K562 (cell line): ENCODE results near the gene CPSF4. TPM values are rescaled to one million over a fixed set of nuclear protein-coding genes. Genes with fewer than 3 reads are reported as not detected.

Source experiments
- HNRNPK ChIP-seq: fragments of 200-400 bp; formaldehyde crosslinking; IDR thresholded peaks from one replicate; pipeline ENCODE4 v1.6.1; 2018; ENCODE audit warnings: mild to moderate bottlenecking, low read depth, low read length; ENCODE audit not compliant: poor library complexity, severe bottlenecking
- MAFG ChIP-seq: fragments of 450-650 bp; conservative IDR thresholded peaks from 2 replicates; pipeline ENCODE4 v1.6.1; 2016; ENCODE audit warnings: missing genetic modification characterization, missing compliant biosample characterization
- TRIM24 ChIP-seq, 2 experiments: fragments of 450-650 bp; IDR thresholded peaks; 2 replicates each; pipeline ENCODE4 v1.6.1; 2016
- YY1 ChIP-seq, 3 experiments: IDR thresholded peaks; 2 replicates each; pipeline ENCODE4 v1.6.1; 2011; ENCODE audit warnings: low read length in 2 of 3, mild to moderate bottlenecking in 2 of 3, moderate library complexity in 2 of 3, borderline replicate concordance in 1 of 3, control low read depth in 1 of 3, low read depth in 1 of 3; ENCODE audit not compliant: insufficient read depth in 3 of 3, insufficient replicate concordance in 2 of 3, control insufficient read depth in 1 of 3, insufficient read length in 1 of 3; ENCODE audit errors: extremely low read depth in 1 of 3
- ZNF764 ChIP-seq: fragments of 250-450 bp; sonication (Bioruptor Pico); IDR thresholded peaks from 2 replicates; pipeline ENCODE4 v1.4.0; 2020; ENCODE audit warnings: low read depth, mild to moderate bottlenecking, moderate library complexity
- ZNF778 ChIP-seq: fragments of 450-650 bp; formaldehyde crosslinking; IDR thresholded peaks from 2 replicates; pipeline ENCODE4 v1.4.0; 2020; ENCODE audit warnings: mild to moderate bottlenecking, moderate library complexity
- polyA plus RNA-seq, 8 experiments: library from polyadenylated mRNA; depleted of rRNA in 4 of 8; stranded (reverse) in 5 of 8; unstranded in 3 of 8; fragments of >200 nt; fragmentation: Nextera tagmentation in 2 of 8; fragmentation: Illumina TruSeq in 1 of 8; extraction: Ambion mirVana in 2 of 8; extraction: Trizol in 1 of 8; gene quantifications; 2 replicates each; pipeline versions ENCODE4 v1.2.1 to v1.2.3, GENCODE V29; 2011 to 2014; ENCODE audit warnings: inconsistent platforms in 1 of 8, missing spikeins in 1 of 8
- total RNA-seq, 7 experiments: library from RNA; depleted of rRNA in 6 of 7; stranded (reverse); fragments of >200 nt in 6 of 7; fragmentation: Illumina TruSeq in 2 of 7; extraction: Trizol in 2 of 7; gene quantifications; 2 replicates each; pipeline versions ENCODE4 v1.2.1 to v1.2.3, GENCODE V29; 2011 to 2021; ENCODE audit warnings: low replicate concordance in 1 of 7
- TF ChIP-seq, protein P1 (sequence below), 2 experiments: fragments of 450-650 bp; IDR thresholded peaks; 2 replicates each; pipeline ENCODE4 v1.6.1; 2016; ENCODE audit warnings: mild to moderate bottlenecking in 2 of 2, borderline replicate concordance in 1 of 2, low read depth in 1 of 2, moderate library complexity in 1 of 2
- TF ChIP-seq, protein P2 (sequence below): sonication (generic); formaldehyde crosslinking; IDR thresholded peaks from 2 replicates; pipeline ENCODE4 v1.8.0; 2023; ENCODE audit warnings: mild to moderate bottlenecking, missing genetic modification reagents
- TF ChIP-seq, protein P3 (sequence below): fragments of 200-800 bp; sonication (Bioruptor generic); IDR thresholded peaks from 2 replicates; pipeline ENCODE4 v1.6.1; 2017; ENCODE audit warnings: missing genetic modification characterization, missing compliant biosample characterization

The CPSF4 gene
- total and polyA plus RNA-seq, 9 of the 15 experiments (the other 6 are each of a cell fraction or from before 2014, with no cell fraction given), result 16.9 to 118 (median 71.7) TPM

DNA sequence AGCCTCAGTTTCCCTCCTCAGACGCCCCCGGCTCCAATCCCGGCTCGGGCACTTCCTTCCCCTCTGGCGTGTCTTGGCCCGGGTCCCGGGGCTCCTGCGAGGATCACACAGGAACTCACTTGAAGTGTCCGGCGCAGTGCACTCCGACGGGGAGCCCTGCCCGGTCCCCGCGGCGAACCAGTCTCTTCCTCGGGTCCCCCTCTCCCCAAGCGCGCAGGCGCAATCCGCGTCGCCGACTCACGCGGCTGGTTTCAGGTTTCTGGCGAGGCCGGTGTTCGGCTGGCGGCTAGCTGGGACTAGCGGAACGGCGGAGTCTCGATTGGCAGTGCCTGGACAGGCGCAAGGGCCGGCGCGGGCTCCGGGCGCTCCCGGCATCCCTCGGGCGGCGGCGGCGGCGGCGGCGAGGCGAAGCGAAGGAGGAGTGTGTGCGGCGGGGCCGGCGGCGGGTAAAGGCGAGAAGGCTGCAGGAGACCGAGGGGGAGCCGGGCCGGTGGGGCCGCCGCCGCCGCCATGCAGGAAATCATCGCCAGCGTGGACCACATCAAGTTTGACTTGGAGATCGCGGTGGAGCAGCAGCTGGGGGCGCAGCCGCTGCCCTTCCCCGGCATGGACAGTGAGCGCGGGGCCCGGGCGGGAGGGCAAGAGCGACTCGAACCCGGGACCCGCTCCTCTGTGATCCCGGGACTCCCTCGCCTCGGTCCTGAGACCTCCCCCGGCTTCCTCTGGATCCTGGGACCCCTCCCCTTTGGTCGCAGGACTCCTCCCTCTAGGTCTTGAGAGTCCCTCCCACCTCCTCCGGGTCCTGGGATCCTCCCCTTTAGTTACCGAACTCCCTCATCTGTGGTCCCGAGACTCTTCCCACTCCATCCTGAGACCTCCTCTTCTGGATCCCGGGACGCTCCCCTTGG, at the start of gene CPSF4, which contains the start of gene PTCD1 (continued):
- TF ChIP-seq, protein P1, sequence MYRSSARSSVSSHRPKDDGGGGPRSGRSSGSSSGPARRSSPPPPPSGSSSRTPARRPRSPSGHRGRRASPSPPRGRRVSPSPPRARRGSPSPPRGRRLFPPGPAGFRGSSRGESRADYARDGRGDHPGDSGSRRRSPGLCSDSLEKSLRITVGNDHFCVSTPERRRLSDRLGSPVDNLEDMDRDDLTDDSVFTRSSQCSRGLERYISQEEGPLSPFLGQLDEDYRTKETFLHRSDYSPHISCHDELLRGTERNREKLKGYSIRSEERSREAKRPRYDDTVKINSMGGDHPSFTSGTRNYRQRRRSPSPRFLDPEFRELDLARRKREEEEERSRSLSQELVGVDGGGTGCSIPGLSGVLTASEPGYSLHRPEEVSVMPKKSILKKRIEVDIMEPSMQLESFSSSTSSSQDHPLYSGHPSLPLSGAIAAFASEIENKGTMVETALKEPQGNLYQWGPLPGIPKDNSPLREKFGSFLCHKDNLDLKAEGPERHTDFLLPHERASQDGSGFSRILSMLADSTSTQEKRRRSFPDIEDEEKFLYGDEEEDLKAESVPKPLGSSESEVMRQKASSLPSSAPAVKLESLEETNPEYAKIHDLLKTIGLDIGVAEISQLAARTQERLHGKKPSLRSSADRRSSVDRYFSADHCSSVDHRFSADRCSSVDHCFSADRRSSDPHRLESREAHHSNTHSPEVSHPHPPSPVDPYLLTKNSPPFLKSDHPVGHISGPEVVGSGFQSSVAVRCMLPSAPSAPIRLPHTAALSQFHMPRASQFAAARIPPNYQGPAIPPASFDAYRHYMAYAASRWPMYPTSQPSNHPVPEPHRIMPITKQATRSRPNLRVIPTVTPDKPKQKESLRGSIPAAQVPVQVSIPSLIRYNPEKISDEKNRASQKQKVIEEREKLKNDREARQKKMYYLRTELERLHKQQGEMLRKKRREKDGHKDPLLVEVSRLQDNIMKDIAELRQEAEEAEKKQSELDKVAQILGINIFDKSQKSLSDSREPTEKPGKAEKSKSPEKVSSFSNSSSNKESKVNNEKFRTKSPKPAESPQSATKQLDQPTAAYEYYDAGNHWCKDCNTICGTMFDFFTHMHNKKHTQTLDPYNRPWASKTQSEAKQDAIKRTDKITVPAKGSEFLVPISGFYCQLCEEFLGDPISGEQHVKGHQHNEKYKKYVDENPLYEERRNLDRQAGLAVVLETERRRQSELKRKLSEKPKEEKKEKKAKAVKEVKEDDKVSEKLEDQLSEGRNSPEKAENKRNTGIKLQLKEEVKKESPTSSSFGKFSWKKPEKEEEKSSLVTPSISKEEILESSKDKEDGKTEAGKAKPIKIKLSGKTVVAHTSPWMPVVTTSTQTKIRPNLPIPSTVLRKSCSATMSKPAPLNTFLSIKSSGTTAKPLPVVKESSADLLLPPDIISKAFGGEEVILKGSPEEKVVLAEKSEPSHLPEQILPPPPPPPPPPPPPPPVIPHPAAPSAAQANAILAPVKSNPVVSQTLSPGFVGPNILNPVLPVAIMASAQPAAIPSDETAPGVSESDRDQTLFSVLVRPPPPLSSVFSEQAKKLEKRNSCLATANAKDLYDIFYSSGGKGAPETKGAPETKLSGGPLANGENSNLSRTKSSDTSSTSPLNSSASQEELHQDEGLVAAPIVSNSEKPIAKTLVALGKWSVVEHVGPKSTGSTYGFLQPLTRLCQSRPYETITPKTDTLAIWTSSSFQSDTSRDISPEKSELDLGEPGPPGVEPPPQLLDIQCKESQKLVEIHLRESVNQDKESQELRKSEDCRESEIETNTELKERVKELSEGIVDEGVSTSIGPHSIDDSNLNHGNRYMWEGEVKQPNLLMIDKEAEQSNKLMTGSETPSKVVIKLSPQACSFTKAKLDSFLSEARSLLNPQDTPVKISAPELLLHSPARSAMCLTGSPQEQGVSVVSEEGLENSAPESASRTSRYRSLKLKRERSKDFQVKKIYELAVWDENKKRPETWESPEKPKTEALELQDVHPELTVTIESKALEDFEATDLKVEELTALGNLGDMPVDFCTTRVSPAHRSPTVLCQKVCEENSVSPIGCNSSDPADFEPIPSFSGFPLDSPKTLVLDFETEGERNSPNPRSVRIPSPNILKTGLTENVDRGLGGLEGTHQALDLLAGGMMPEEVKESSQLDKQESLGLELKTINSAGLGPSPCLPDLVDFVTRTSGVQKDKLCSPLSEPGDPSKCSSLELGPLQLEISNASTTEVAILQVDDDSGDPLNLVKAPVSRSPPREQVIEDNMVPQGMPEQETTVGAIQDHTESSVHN (IDR thresholded peaks at IDR 0.05; ENCODE audit: borderline replicate concordance in 1 of 2, low read depth in 1 of 2), result no peak
- no peak for TF ChIP-seq ZNF778 (CRISPR knock-in tag)
- peak in 2 of 3 experiments; percentile 84 to 91 for TF ChIP-seq YY1 (IDR thresholded peaks at IDR 0.05; ENCODE audit: borderline replicate concordance in 1 of 3, control insufficient read depth in 1 of 3, extremely low read depth in 1 of 3, insufficient read depth in 3 of 3, insufficient read length in 1 of 3, insufficient replicate concordance in 2 of 3, low read depth in 1 of 3, low read length in 2 of 3)
- peak in 1 of 2 experiments; percentile 25; a peak in 1 of 4 replicates for TF ChIP-seq TRIM24 (IDR thresholded peaks at IDR 0.05)
- TF ChIP-seq, protein P2, sequence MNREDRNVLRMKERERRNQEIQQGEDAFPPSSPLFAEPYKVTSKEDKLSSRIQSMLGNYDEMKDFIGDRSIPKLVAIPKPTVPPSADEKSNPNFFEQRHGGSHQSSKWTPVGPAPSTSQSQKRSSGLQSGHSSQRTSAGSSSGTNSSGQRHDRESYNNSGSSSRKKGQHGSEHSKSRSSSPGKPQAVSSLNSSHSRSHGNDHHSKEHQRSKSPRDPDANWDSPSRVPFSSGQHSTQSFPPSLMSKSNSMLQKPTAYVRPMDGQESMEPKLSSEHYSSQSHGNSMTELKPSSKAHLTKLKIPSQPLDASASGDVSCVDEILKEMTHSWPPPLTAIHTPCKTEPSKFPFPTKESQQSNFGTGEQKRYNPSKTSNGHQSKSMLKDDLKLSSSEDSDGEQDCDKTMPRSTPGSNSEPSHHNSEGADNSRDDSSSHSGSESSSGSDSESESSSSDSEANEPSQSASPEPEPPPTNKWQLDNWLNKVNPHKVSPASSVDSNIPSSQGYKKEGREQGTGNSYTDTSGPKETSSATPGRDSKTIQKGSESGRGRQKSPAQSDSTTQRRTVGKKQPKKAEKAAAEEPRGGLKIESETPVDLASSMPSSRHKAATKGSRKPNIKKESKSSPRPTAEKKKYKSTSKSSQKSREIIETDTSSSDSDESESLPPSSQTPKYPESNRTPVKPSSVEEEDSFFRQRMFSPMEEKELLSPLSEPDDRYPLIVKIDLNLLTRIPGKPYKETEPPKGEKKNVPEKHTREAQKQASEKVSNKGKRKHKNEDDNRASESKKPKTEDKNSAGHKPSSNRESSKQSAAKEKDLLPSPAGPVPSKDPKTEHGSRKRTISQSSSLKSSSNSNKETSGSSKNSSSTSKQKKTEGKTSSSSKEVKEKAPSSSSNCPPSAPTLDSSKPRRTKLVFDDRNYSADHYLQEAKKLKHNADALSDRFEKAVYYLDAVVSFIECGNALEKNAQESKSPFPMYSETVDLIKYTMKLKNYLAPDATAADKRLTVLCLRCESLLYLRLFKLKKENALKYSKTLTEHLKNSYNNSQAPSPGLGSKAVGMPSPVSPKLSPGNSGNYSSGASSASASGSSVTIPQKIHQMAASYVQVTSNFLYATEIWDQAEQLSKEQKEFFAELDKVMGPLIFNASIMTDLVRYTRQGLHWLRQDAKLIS (CRISPR knock-in tag), result no peak
- peak; percentile 48 for TF ChIP-seq HNRNPK
- TF ChIP-seq, protein P3, sequence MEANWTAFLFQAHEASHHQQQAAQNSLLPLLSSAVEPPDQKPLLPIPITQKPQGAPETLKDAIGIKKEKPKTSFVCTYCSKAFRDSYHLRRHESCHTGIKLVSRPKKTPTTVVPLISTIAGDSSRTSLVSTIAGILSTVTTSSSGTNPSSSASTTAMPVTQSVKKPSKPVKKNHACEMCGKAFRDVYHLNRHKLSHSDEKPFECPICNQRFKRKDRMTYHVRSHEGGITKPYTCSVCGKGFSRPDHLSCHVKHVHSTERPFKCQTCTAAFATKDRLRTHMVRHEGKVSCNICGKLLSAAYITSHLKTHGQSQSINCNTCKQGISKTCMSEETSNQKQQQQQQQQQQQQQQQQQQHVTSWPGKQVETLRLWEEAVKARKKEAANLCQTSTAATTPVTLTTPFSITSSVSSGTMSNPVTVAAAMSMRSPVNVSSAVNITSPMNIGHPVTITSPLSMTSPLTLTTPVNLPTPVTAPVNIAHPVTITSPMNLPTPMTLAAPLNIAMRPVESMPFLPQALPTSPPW (CRISPR knock-in tag), result peak; percentile 72
- 0 out of 2 replicates have a peak, but pooled peaks have one; percentile 45 for TF ChIP-seq ZNF764
- TF ChIP-seq MAFG, result no peak
